SK-N-SH (cell line): ENCODE measurements around the gene TBL1X. TPM values are rescaled to one million over a fixed set of nuclear protein-coding genes. Genes with fewer than 3 reads are reported as not detected.

ENCODE experiments used
- CTCF ChIA-PET: fragments of 300-600, 350-600 bp; formaldehyde crosslinking; extraction: SDS; loops from one replicate; lab custom pipeline; 2021; lab: Yijun Ruan, JAX
- POLR2A ChIA-PET: fragments of 350-600 bp; sonication (Branson Sonifier 250); formaldehyde crosslinking; extraction: SDS; loops from one replicate; lab custom pipeline; 2020; ENCODE audit warnings: antibody characterized with exemption, inconsistent platforms; lab: Yijun Ruan, JAX
- DNase-seq: peaks from one replicate; pipeline ENCODE4 v3.0.0; 2012
- H2AFZ ChIP-seq: fragments of 200-600 bp; sonication (generic); 2 replicates; pipeline ENCODE4 v1.8.1; 2016; ENCODE audit warnings: antibody characterized with exemption, mild to moderate bottlenecking, low read depth
- H3F3A ChIP-seq: fragments of 200-600 bp; sonication (generic); replicated peaks from 2 replicates; pipeline ENCODE3; 2016; ENCODE audit warnings: antibody characterized with exemption, mild to moderate bottlenecking; ENCODE audit not compliant: insufficient read depth
- H3K27ac ChIP-seq, 2 experiments: fragments of 200-500 bp in 1 of 2; fragments of 200-600 bp in 1 of 2; sonication (Bioruptor generic) in 1 of 2; sonication (generic), shearing (Covaris generic) in 1 of 2; 2 replicates each; pipeline versions ENCODE4 v1.5.1 to v1.6.1; 2014 to 2016; ENCODE audit warnings: low read depth in 2 of 2, inconsistent platforms in 1 of 2, low read length in 1 of 2, mild to moderate bottlenecking in 1 of 2, mixed read lengths in 1 of 2
- H3K27me3 ChIP-seq: fragments of 200-600 bp; sonication (generic), shearing (Covaris generic); 2 replicates; pipeline ENCODE4 v1.6.1; 2016; ENCODE audit warnings: mixed run types; ENCODE audit not compliant: insufficient read depth
- H3K36me3 ChIP-seq, 2 experiments: fragments of 200-500 bp in 1 of 2; fragments of 200-600 bp in 1 of 2; sonication (Bioruptor generic) in 1 of 2; sonication (generic) in 1 of 2; replicated peaks in 1 of 2; 2 replicates each; pipeline versions ENCODE3 to v1.5.1; 2014 to 2016; ENCODE audit warnings: low read length in 1 of 2, mild to moderate bottlenecking in 1 of 2; ENCODE audit not compliant: insufficient read depth in 2 of 2, control insufficient read depth in 1 of 2
- H3K4me1 ChIP-seq, 2 experiments: fragments of 200-500 bp in 1 of 2; fragments of 200-600 bp in 1 of 2; sonication (Bioruptor generic) in 1 of 2; sonication (generic), shearing (Covaris generic) in 1 of 2; 2 replicates each; pipeline versions ENCODE4 v1.5.1 to v1.6.1; 2014 to 2016; ENCODE audit warnings: low read depth in 1 of 2, low read length in 1 of 2, mixed run types in 1 of 2; ENCODE audit not compliant: insufficient read depth in 2 of 2, control insufficient read depth in 1 of 2
- H3K4me2 ChIP-seq: fragments of 200-600 bp; sonication (generic), shearing (Covaris generic); 2 replicates; pipeline ENCODE4 v1.6.1; 2017; ENCODE audit warnings: mixed run types
- H3K4me3 ChIP-seq, 2 experiments: fragments of 200-500 bp in 1 of 2; fragments of 200-600 bp in 1 of 2; sonication (Bioruptor generic) in 1 of 2; sonication (generic), shearing (Covaris generic) in 1 of 2; 2 replicates each; pipeline versions ENCODE4 v1.5.1 to v1.8.1; 2014 to 2016; ENCODE audit warnings: low read depth in 2 of 2, inconsistent platforms in 1 of 2, low read length in 1 of 2, mild to moderate bottlenecking in 1 of 2, mixed read lengths in 1 of 2, moderate library complexity in 1 of 2
- H3K79me2 ChIP-seq: fragments of 200-600 bp; sonication (generic); 2 replicates; pipeline ENCODE4 v1.8.1; 2017; ENCODE audit warnings: mild to moderate bottlenecking; ENCODE audit not compliant: insufficient read depth
- H3K9ac ChIP-seq: fragments of 200-600 bp; sonication (generic); 2 replicates; pipeline ENCODE4 v1.6.1; 2017; ENCODE audit warnings: mixed run types
- H3K9me2 ChIP-seq: fragments of 200-600 bp; sonication (generic); 2 replicates; pipeline ENCODE4 v1.6.1; 2017; ENCODE audit warnings: mixed run types
- H3K9me3 ChIP-seq: fragments of 200-600 bp; sonication (generic); 2 replicates; pipeline ENCODE4 v1.6.1; 2017; ENCODE audit warnings: mixed run types, mild to moderate bottlenecking, moderate library complexity
- H4K20me1 ChIP-seq: fragments of 200-600 bp; sonication (generic); 2 replicates; pipeline ENCODE4 v1.6.1; 2017; ENCODE audit warnings: mild to moderate bottlenecking, mixed run types; ENCODE audit not compliant: insufficient read depth
- CHD2 ChIP-seq: fragments of 150-350 bp; IDR thresholded peaks from 2 replicates; pipeline ENCODE4 v1.6.1; 2018; ENCODE audit warnings: low read length; ENCODE audit not compliant: partially characterized antibody
- ELF1 ChIP-seq: IDR thresholded peaks from 2 replicates; pipeline ENCODE4 v1.4.0; 2012
- FOSL2 ChIP-seq: IDR thresholded peaks from 2 replicates; pipeline ENCODE4 v1.4.0; 2012; ENCODE audit warnings: low read depth, mild to moderate bottlenecking, moderate library complexity, borderline replicate concordance
- FOXM1 ChIP-seq: IDR thresholded peaks from 2 replicates; pipeline ENCODE4 v1.4.0; 2012; ENCODE audit warnings: low read depth, mild to moderate bottlenecking
- IRF3 ChIP-seq: fragments of 150-350 bp; IDR thresholded peaks from 2 replicates; pipeline ENCODE4 v1.6.1; 2016; ENCODE audit warnings: mild to moderate bottlenecking, low read depth, low read length
- JUND ChIP-seq: IDR thresholded peaks from 2 replicates; pipeline ENCODE4 v1.4.0; 2012
- MXI1 ChIP-seq: IDR thresholded peaks from 2 replicates; pipeline ENCODE4 v1.6.1; 2012; ENCODE audit warnings: mild to moderate bottlenecking, low read depth, low read length, improper control_type of control experiment
- NFIC ChIP-seq: IDR thresholded peaks from 2 replicates; pipeline ENCODE4 v1.4.0; 2012; ENCODE audit warnings: borderline replicate concordance
- NRF1 ChIP-seq: IDR thresholded peaks from 2 replicates; pipeline ENCODE4 v1.6.1; 2012; ENCODE audit warnings: low read depth, mild to moderate bottlenecking, low read length
- RAD21 ChIP-seq: IDR thresholded peaks from 2 replicates; pipeline ENCODE4 v1.6.1; 2012; ENCODE audit warnings: mild to moderate bottlenecking, low read length
- RXRA ChIP-seq: IDR thresholded peaks from 2 replicates; pipeline ENCODE4 v1.4.0; 2012; ENCODE audit warnings: low read depth, mild to moderate bottlenecking, borderline replicate concordance
- SIN3A ChIP-seq: IDR thresholded peaks from 2 replicates; pipeline ENCODE4 v1.6.1; 2012; ENCODE audit warnings: low read depth, mild to moderate bottlenecking, low read length, moderate library complexity, borderline replicate concordance
- SMC3 ChIP-seq: IDR thresholded peaks from 2 replicates; pipeline ENCODE4 v1.6.1; 2012; ENCODE audit warnings: low read depth, low read length, improper control_type of control experiment
- TAF1 ChIP-seq: IDR thresholded peaks from 2 replicates; pipeline ENCODE4 v1.6.1; 2012; ENCODE audit warnings: low read depth, mild to moderate bottlenecking, low read length, moderate library complexity, borderline replicate concordance
- TEAD4 ChIP-seq: IDR thresholded peaks from 2 replicates; pipeline ENCODE4 v1.4.0; 2012; ENCODE audit warnings: mild to moderate bottlenecking, borderline replicate concordance; ENCODE audit not compliant: insufficient read depth
- ZBTB33 ChIP-seq: IDR thresholded peaks from 2 replicates; pipeline ENCODE4 v1.4.0; 2012; ENCODE audit warnings: low read depth, borderline replicate concordance
- WGBS: methylation state at CpG from one replicate; pipeline ENCODE4 v1.1.6; 2017; ENCODE audit warnings: low lambda C conversion rate; 5-methylcytosine and 5-hydroxymethylcytosine counted together
- polyA plus RNA-seq, 3 experiments: library from polyadenylated mRNA; depleted of rRNA; stranded (reverse); fragments of >200 nt; gene quantifications; 2 replicates each; pipeline ENCODE4 v1.2.3, GENCODE V29; 2012
- TF ChIP-seq, protein P1 (sequence below): IDR thresholded peaks from 2 replicates; pipeline ENCODE4 v1.6.1; 2012; ENCODE audit warnings: mild to moderate bottlenecking, low read depth, low read length, moderate library complexity
- TF ChIP-seq, protein P2 (sequence below): IDR thresholded peaks from 2 replicates; pipeline ENCODE4 v1.4.0; 2012; ENCODE audit warnings: low read depth, borderline replicate concordance

The TBL1X gene
- polyA plus RNA-seq, 1 of the 3 experiments (the other 2 are of a cell fraction), result 10.6 TPM

DNA sequence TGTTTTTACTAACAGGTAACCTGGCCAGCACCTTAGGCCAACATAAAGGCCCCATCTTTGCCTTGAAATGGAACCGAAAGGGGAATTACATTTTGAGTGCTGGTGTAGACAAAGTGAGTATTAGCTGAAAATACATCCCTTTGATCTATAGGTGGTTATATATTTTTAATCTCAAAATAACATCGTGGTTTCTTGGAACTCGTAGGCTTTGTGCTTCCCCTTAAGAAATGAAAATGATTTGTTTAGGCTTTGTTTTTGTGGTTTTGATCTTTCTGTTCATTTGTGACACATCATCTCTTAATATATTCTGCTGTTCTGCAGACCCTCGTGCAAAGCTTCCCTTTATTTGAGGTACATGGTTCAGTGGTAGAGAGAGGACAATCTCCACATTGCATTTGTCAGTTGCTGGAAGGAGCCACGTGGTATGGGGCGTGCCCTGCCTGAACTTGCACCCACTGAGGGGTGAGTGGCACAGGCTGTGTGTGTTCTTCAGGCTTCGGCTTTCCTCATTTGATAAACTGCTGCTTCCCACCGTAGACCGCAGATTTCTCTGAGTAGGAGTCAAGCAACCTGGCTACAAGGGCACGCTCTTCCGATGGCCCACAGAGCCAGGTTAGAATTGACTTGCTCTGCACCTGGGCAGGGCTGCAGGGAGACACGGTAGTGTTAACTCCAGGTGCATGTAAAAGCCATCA is 228.6 kb downstream of the TBL1X start:
- H3K9me3 ChIP-seq, result no peaks in the 10 kb centered on the region
- no peaks in the 10 kb centered on the region for H3K79me2 ChIP-seq
- peaks cover 3 to 6% of the 10 kb centered on the region in 2 experiments for H3K36me3 ChIP-seq
- CTCF ChIA-PET, result no interaction called here
- H3K4me1 ChIP-seq, result no peaks in the 10 kb centered on the region
- no peak overlapping the region for H3K9ac ChIP-seq
- POLR2A ChIA-PET, result no interaction called here
- H3F3A ChIP-seq, result no peaks in the 10 kb centered on the region
- 40% methylated on average over 12 of the region's 12 CpGs for WGBS
- H4K20me1 ChIP-seq, result no peaks in the 10 kb centered on the region
- H3K9me2 ChIP-seq, result no peaks in the 10 kb centered on the region
- H3K27ac ChIP-seq, result no peak overlapping the region
- H3K4me2 ChIP-seq, result no peak overlapping the region
- peaks cover 9% of the 10 kb centered on the region; the same call in 1 of the 2 replicates for H3K27me3 ChIP-seq
- TF ChIP-seq NRF1 (no peak), RAD21 (no peak), TEAD4 (no peak), JUND (no peak), IRF3 (no peak), CHD2 (no peak), SIN3A (no peak), ELF1 (no peak), SMC3 (no peak), RXRA (no peak), NFIC (no peak), FOXM1 (no peak), ZBTB33 (no peak), TAF1 (no peak), MXI1 (no peak), FOSL2 (no peak)
- TF ChIP-seq, protein P1, sequence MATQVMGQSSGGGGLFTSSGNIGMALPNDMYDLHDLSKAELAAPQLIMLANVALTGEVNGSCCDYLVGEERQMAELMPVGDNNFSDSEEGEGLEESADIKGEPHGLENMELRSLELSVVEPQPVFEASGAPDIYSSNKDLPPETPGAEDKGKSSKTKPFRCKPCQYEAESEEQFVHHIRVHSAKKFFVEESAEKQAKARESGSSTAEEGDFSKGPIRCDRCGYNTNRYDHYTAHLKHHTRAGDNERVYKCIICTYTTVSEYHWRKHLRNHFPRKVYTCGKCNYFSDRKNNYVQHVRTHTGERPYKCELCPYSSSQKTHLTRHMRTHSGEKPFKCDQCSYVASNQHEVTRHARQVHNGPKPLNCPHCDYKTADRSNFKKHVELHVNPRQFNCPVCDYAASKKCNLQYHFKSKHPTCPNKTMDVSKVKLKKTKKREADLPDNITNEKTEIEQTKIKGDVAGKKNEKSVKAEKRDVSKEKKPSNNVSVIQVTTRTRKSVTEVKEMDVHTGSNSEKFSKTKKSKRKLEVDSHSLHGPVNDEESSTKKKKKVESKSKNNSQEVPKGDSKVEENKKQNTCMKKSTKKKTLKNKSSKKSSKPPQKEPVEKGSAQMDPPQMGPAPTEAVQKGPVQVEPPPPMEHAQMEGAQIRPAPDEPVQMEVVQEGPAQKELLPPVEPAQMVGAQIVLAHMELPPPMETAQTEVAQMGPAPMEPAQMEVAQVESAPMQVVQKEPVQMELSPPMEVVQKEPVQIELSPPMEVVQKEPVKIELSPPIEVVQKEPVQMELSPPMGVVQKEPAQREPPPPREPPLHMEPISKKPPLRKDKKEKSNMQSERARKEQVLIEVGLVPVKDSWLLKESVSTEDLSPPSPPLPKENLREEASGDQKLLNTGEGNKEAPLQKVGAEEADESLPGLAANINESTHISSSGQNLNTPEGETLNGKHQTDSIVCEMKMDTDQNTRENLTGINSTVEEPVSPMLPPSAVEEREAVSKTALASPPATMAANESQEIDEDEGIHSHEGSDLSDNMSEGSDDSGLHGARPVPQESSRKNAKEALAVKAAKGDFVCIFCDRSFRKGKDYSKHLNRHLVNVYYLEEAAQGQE, result no peak
- TF ChIP-seq, protein P2, sequence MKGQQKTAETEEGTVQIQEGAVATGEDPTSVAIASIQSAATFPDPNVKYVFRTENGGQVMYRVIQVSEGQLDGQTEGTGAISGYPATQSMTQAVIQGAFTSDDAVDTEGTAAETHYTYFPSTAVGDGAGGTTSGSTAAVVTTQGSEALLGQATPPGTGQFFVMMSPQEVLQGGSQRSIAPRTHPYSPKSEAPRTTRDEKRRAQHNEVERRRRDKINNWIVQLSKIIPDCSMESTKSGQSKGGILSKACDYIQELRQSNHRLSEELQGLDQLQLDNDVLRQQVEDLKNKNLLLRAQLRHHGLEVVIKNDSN, result no peak
- TF ChIP-seq, all 33 proteins: peak for 0
- H2AFZ ChIP-seq, result no peak overlapping the region
- DNase-seq, result no peak
- H3K4me3 ChIP-seq, result no peak overlapping the region
